Stomach (tissue), 4 donors: Measurements from ENCODE around the gene SLC13A3.

Experiments
- EP300 ChIP-seq: sonication (generic); formaldehyde crosslinking; IDR thresholded peaks from one replicate; pipeline ENCODE4 v1.6.1; 2017; ENCODE audit warnings: antibody characterized with exemption
- POLR2A ChIP-seq, 4 donors: fragments of 450-650 bp; IDR thresholded peaks; one replicate each; pipeline ENCODE4 v1.6.1; 2016; ENCODE audit warnings: antibody characterized with exemption in 4 of 4, control low read depth in 2 of 4, mild to moderate bottlenecking in 1 of 4, moderate library complexity in 1 of 4
- TF ChIP-seq, protein P1 (sequence below), 7 experiments: fragments of 450-650 bp in 4 of 7; fragments of 200-600 bp in 3 of 7; sonication (generic) in 3 of 7; IDR thresholded peaks; one replicate each; pipeline ENCODE4 v1.5.1; 2016 to 2019; ENCODE audit warnings: antibody characterized with exemption in 7 of 7, control low read depth in 2 of 7, mild to moderate bottlenecking in 1 of 7

DNA sequence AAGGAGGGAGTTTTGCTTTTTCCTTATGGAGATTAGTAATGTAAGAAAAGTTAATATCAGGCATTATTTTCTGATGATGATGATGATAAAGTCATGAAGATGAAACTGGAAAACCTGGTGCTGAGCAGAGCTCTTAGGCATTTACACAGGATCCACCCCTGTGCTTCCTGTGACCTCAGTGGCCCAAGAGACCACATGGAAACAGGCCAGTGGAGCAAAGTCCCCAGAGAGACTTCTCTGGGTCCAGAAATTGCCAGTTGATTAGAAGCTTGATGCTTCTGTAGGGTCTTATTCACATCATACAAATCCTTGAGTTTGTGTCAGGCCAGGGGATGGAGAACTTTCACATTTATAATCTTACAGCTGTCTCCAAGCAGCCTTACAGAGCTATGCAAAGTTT lies 46.1 kb downstream of the SLC13A3 start:
- TF ChIP-seq, protein P1, sequence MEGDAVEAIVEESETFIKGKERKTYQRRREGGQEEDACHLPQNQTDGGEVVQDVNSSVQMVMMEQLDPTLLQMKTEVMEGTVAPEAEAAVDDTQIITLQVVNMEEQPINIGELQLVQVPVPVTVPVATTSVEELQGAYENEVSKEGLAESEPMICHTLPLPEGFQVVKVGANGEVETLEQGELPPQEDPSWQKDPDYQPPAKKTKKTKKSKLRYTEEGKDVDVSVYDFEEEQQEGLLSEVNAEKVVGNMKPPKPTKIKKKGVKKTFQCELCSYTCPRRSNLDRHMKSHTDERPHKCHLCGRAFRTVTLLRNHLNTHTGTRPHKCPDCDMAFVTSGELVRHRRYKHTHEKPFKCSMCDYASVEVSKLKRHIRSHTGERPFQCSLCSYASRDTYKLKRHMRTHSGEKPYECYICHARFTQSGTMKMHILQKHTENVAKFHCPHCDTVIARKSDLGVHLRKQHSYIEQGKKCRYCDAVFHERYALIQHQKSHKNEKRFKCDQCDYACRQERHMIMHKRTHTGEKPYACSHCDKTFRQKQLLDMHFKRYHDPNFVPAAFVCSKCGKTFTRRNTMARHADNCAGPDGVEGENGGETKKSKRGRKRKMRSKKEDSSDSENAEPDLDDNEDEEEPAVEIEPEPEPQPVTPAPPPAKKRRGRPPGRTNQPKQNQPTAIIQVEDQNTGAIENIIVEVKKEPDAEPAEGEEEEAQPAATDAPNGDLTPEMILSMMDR (IDR thresholded peaks at IDR 0.05), result no peak
- no peak for TF ChIP-seq POLR2A (IDR thresholded peaks at IDR 0.05)
- no peak for TF ChIP-seq EP300
